ENCODE measurements around the gene TGFA. TPM values are rescaled to one million over a fixed set of nuclear protein-coding genes. Genes with fewer than 3 reads are reported as not detected.

Gene TGFA
- total RNA-seq, 3 donors from 2014 or later (not counting 1 experiment from before 2014, with no cell fraction given), result 5.0 to 13.3 (median 8.6) TPM

DNA sequence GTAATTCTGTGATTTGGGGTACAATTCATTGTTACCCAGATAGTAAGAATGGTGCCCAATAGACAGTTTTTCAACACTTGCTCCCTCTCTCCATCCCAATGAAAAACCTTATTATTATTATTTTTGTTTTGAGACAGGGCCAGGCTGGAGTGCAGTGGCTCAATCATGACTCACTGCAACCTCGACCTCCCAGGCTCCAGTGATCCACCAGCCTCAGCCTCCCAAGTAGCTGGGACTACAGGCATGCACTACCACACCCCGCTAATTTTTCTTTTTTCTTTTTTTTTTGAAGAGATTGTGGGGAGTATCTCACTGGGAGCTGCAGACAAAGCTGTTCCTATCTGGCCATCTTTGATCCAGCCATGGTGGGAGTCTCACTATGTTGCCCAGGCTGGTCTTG, 7.2 kb downstream of the TGFA start:
- ATAC-seq (no peak), DNase-seq (no peak)
- Mint-ChIP-seq H3K4me3 (no peak overlapping the region), H3K9me3 (no peaks in the 10 kb centered on the region), H3K27ac (no peak overlapping the region), H3K36me3 (no peaks in the 10 kb centered on the region), H3K27me3 (ENCODE audit: low read depth in 2 of 2) (no peaks in the 10 kb centered on the region), H3K4me1 (peaks cover 6 to 16% of the 10 kb centered on the region in 2 donors)
- H3K4me1 ChIP-seq (ENCODE audit: control insufficient read depth, insufficient read depth, low read length), result no peaks in the 10 kb centered on the region
- intact Hi-C loops (cut with micrococcal nuclease), result no loop called here
- TF ChIP-seq, protein P1, sequence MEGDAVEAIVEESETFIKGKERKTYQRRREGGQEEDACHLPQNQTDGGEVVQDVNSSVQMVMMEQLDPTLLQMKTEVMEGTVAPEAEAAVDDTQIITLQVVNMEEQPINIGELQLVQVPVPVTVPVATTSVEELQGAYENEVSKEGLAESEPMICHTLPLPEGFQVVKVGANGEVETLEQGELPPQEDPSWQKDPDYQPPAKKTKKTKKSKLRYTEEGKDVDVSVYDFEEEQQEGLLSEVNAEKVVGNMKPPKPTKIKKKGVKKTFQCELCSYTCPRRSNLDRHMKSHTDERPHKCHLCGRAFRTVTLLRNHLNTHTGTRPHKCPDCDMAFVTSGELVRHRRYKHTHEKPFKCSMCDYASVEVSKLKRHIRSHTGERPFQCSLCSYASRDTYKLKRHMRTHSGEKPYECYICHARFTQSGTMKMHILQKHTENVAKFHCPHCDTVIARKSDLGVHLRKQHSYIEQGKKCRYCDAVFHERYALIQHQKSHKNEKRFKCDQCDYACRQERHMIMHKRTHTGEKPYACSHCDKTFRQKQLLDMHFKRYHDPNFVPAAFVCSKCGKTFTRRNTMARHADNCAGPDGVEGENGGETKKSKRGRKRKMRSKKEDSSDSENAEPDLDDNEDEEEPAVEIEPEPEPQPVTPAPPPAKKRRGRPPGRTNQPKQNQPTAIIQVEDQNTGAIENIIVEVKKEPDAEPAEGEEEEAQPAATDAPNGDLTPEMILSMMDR (IDR thresholded peaks at IDR 0.05), result no peak
- H3K4me3 ChIP-seq (ENCODE audit: low read length), result no peak overlapping the region
- no peaks in the 10 kb centered on the region for H3K36me3 ChIP-seq (ENCODE audit: control insufficient read depth, insufficient read depth, low read length)
- H3K9me3 ChIP-seq (ENCODE audit: control insufficient read depth, insufficient read depth, low read length), result no peaks in the 10 kb centered on the region
- 63% methylated on average over 1 of the region's 2 CpGs for WGBS (ENCODE audit: insufficient coverage)
- no peak overlapping the region for H3K27ac ChIP-seq (ENCODE audit: low read length)
- no peaks in the 10 kb centered on the region for H3K27me3 ChIP-seq (ENCODE audit: control insufficient read depth, insufficient read depth, low read length)

DNA sequence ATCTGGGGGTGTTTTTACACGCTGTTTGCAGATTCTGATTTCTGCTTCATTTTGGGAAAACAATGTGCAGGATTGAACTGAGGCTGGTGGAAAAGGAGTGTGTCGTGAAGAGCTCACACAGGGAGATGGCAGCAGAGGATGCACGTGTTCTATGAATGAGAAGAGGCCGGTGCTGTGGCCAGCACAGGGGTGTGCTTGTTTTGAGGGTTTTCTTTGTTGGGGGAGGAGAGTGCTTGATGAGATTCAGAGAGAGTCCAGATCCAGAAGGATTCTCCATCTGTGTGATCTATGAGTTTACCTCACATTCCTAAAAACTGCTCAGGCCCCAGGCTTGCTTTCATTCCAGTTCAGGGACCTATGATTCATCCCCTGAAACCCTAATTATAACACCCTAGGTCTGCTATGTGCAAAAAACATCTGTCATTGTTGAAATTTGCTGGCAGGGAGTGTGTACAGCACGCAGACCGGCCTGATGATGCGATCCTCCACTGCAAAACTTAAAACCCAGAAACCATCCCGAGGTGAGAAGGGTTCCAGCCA, 12.1 kb downstream of the TGFA start:
- TF ChIP-seq, protein P1 (IDR thresholded peaks at IDR 0.05), result no peak
- no peaks in the 10 kb centered on the region for H3K27me3 ChIP-seq (ENCODE audit: control insufficient read depth, insufficient read depth, low read length)
- Mint-ChIP-seq H3K27ac (no peak overlapping the region), H3K36me3 (peaks cover 1% of the 10 kb centered on the region), H3K9me3 (peaks cover 0 to under 1% of the 10 kb centered on the region in 2 donors), H3K4me1 (peaks cover 0 to 5% of the 10 kb centered on the region in 2 donors), H3K4me3 (no peak overlapping the region), H3K27me3 (ENCODE audit: low read depth in 2 of 2) (no peaks in the 10 kb centered on the region)
- intact Hi-C loops (cut with micrococcal nuclease), result no loop called here
- ATAC-seq (no peak), DNase-seq (no peak)
- H3K27ac ChIP-seq (ENCODE audit: low read length), result no peak overlapping the region
- WGBS (ENCODE audit: insufficient coverage), result 85% methylated on average over 8 of the region's 8 CpGs
- H3K4me3 ChIP-seq (ENCODE audit: low read length), result no peak overlapping the region
- no peaks in the 10 kb centered on the region for H3K36me3 ChIP-seq (ENCODE audit: control insufficient read depth, insufficient read depth, low read length)
- H3K4me1 ChIP-seq (ENCODE audit: control insufficient read depth, insufficient read depth, low read length), result no peaks in the 10 kb centered on the region
- no peaks in the 10 kb centered on the region for H3K9me3 ChIP-seq (ENCODE audit: control insufficient read depth, insufficient read depth, low read length)

DNA sequence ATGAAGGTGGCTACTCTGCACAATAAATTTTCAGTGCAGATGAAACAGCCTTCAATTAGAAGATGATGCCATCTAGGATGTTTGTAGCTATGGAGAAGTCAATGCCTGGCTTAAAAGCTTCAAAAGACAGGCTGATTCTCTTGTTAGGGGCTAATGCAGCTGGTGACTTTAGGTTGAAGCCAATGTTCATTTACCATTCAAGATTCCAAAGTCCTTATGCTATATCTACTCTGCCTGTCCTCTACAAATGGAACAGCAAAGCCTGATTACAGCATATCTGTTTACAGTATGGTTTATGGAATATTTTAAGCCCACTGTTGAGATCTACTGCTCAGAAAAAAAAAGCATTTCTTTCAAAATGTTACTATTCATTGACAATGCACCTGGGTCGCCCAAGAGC, 15.8 kb downstream of the TGFA start:
- TF ChIP-seq, protein P1 (IDR thresholded peaks at IDR 0.05), result no peak
- H3K27ac ChIP-seq (ENCODE audit: low read length), result no peak overlapping the region
- Mint-ChIP-seq H3K36me3 (peaks cover 9% of the 10 kb centered on the region), H3K9me3 (peaks cover 0 to 4% of the 10 kb centered on the region in 2 donors), H3K4me1 (peaks cover 16 to 23% of the 10 kb centered on the region in 2 donors), H3K27me3 (ENCODE audit: low read depth in 2 of 2) (no peaks in the 10 kb centered on the region), H3K27ac (no peak overlapping the region), H3K4me3 (no peak overlapping the region)
- no peaks in the 10 kb centered on the region for H3K27me3 ChIP-seq (ENCODE audit: control insufficient read depth, insufficient read depth, low read length)
- 100% methylated on average over 1 of the region's 1 CpG for WGBS (ENCODE audit: insufficient coverage)
- H3K4me3 ChIP-seq (ENCODE audit: low read length), result no peak overlapping the region
- intact Hi-C loops (cut with micrococcal nuclease), result no loop called here
- ATAC-seq (no peak), DNase-seq (no peak)
- H3K36me3 ChIP-seq (ENCODE audit: control insufficient read depth, insufficient read depth, low read length), result no peaks in the 10 kb centered on the region
- peaks cover 9% of the 10 kb centered on the region for H3K4me1 ChIP-seq (ENCODE audit: control insufficient read depth, insufficient read depth, low read length)
- no peaks in the 10 kb centered on the region for H3K9me3 ChIP-seq (ENCODE audit: control insufficient read depth, insufficient read depth, low read length)

DNA sequence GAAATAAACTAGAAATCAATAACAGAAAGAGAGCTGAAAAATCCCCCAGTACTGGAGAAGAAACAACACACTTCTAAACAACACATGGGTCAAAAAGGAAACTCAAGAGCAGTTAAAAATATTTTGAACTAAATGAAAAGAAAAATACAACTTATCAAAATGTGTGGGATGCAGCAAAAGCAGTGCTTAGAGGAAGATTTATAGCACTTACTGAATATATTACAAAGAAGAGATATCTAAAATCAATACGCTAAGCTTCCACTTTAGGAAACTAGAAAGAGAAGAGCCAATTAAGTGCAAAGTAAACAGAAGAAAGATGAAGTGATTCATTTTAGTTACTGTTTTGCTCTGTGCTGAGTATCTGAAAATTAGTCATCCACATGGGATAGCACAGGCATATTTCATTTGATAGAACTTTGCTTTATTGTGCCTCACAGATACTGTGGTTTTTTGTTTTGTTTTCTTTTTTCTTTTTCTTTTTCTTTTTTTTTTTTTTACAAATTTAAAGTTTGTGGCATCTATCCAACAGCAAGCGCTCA, 17.0 kb downstream of the TGFA start:
- ATAC-seq (no peak), DNase-seq (no peak)
- H3K27me3 ChIP-seq (ENCODE audit: control insufficient read depth, insufficient read depth, low read length), result no peaks in the 10 kb centered on the region
- no peaks in the 10 kb centered on the region for H3K9me3 ChIP-seq (ENCODE audit: control insufficient read depth, insufficient read depth, low read length)
- no peaks in the 10 kb centered on the region for H3K36me3 ChIP-seq (ENCODE audit: control insufficient read depth, insufficient read depth, low read length)
- Mint-ChIP-seq H3K27me3 (ENCODE audit: low read depth in 2 of 2) (peaks cover 0 to 2% of the 10 kb centered on the region in 2 donors), H3K4me1 (peaks cover 26 to 33% of the 10 kb centered on the region in 2 donors), H3K27ac (no peak overlapping the region), H3K4me3 (no peak overlapping the region), H3K9me3 (peaks cover 0 to 4% of the 10 kb centered on the region in 2 donors), H3K36me3 (peaks cover 9% of the 10 kb centered on the region)
- intact Hi-C loops (cut with micrococcal nuclease), result no loop called here
- H3K4me1 ChIP-seq (ENCODE audit: control insufficient read depth, insufficient read depth, low read length), result peaks cover 9% of the 10 kb centered on the region
- H3K4me3 ChIP-seq (ENCODE audit: low read length), result no peak overlapping the region
- TF ChIP-seq, protein P1 (IDR thresholded peaks at IDR 0.05), result no peak
- no peak overlapping the region for H3K27ac ChIP-seq (ENCODE audit: low read length)
- WGBS (ENCODE audit: insufficient coverage), result no CpG with 5 or more reads among the region's 2 CpGs

Data from natural killer cell (primary cell).